ENCODE results near the gene ZSCAN9. TPM values are rescaled to one million over a fixed set of nuclear protein-coding genes. Genes with fewer than 3 reads are reported as not detected.

Gene ZSCAN9
- total and polyA plus RNA-seq, 2 of the 8 experiments (the other 6 are each of a cell fraction or from before 2014, with no cell fraction given) = 10.8 to 13.6 TPM

GRCh38 chr6:28212510-28213212, 12.4 kb upstream of the ZSCAN9 start (continued):
- TF ChIP-seq MAX (IDR thresholded peaks at IDR 0.05) = peak; percentile 79
- peak; percentile 49; the same call in 1 of the 2 replicates for TF ChIP-seq SP4 (IDR thresholded peaks at IDR 0.05; ENCODE audit: low read length)
- 0 out of 4 replicates have a peak, but pooled peaks have one; percentile 43 to 49 for TF ChIP-seq SIN3A (conservative IDR thresholded peaks at IDR 0.05 in 1 of 2, IDR thresholded peaks at IDR 0.05 in 1 of 2; ENCODE audit: low read depth in 1 of 2, low read length in 2 of 2)
- peak in 1 of 2 experiments; percentile 48; a peak in 1 of 4 replicates for TF ChIP-seq HDAC2 (IDR thresholded peaks at IDR 0.05; ENCODE audit: borderline replicate concordance in 1 of 2, low read depth in 2 of 2, low read length in 2 of 2)
- peak; percentile 89 for TF ChIP-seq ATF2 (IDR thresholded peaks at IDR 0.05; ENCODE audit: low read length)
- peak; percentile 56; the same call in 1 of the 2 replicates for TF ChIP-seq CREB1 (IDR thresholded peaks at IDR 0.05)
- peak; percentile 66 for TF ChIP-seq TEAD4 (IDR thresholded peaks at IDR 0.05; ENCODE audit: low read depth, low read length)
- TF ChIP-seq TCF12 (IDR thresholded peaks at IDR 0.05; ENCODE audit: low read depth, low read length) = no peak
- TF ChIP-seq CHD1 (IDR thresholded peaks at IDR 0.05; ENCODE audit: low read depth, low read length) = no peak
- TF ChIP-seq EZH2 (IDR thresholded peaks at IDR 0.05; ENCODE audit: low read depth, low read length, severe bottlenecking) = no peak
- TF ChIP-seq ATF3 (IDR thresholded peaks at IDR 0.05; ENCODE audit: insufficient read depth, low read depth, low read length) = no peak
- peak; percentile 31 to 33; a peak in 2 of 4 replicates for TF ChIP-seq RAD21 (IDR thresholded peaks at IDR 0.05 in 1 of 2, conservative IDR thresholded peaks at IDR 0.05 in 1 of 2; ENCODE audit: low read depth in 2 of 2, low read length in 2 of 2)
- TF ChIP-seq SAP30 (IDR thresholded peaks at IDR 0.05; ENCODE audit: insufficient read depth, insufficient replicate concordance, low read length) = peak; percentile 49
- 0 out of 2 replicates have a peak, but pooled peaks have one; percentile 28 for TF ChIP-seq JUND (IDR thresholded peaks at IDR 0.05; ENCODE audit: low read length)

All from H1 (cell line).